GM19351 (cell line): ENCODE results near the gene CHMP6.

Experiments
- ATAC-seq: cut with Tn5 transposase; IDR thresholded peaks from one replicate; pipeline ENCODE4 v1.9.1; 2021; ENCODE audit warnings: mild to moderate bottlenecking, moderate library complexity; ENCODE audit not compliant: unreplicated experiment

The CHMP6 gene

GRCh38 chr17:81040791-81041337, 49.2 kb downstream of the CHMP6 start:
- no peak for ATAC-seq

- ATAC-seq = no peak
These were observed 51.0 kb downstream of the CHMP6 start for GRCh38 chr17:81042606-81043005.

GRCh38 chr17:81043319-81043724, 51.7 kb downstream of the CHMP6 start:
- no peak for ATAC-seq

- ATAC-seq = no peak
These were observed 52.2 kb downstream of the CHMP6 start for GRCh38 chr17:81043725-81044427.

- ATAC-seq = no peak
These were observed 52.8 kb downstream of the CHMP6 start for GRCh38 chr17:81044428-81044763.

- no peak for ATAC-seq
These were observed 53.3 kb downstream of the CHMP6 start for GRCh38 chr17:81044764-81045589.

GRCh38 chr17:81045590-81046095, 54.0 kb downstream of the CHMP6 start:
- ATAC-seq = no peak

GRCh38 chr17:81046132-81046769, 54.6 kb downstream of the CHMP6 start:
- no peak for ATAC-seq

GRCh38 chr17:81046770-81047359, 55.2 kb downstream of the CHMP6 start:
- ATAC-seq = no peak

- no peak for ATAC-seq
These were observed 57.3 kb downstream of the CHMP6 start for GRCh38 chr17:81048827-81049371.

- no peak for ATAC-seq
These were observed 57.8 kb downstream of the CHMP6 start for GRCh38 chr17:81049372-81049911.
